HG02943 (cell line): Measurements from ENCODE around the gene RPL36A.

Experiments
- ATAC-seq: cut with Tn5 transposase; IDR thresholded peaks from one replicate; pipeline ENCODE4 v1.9.1; 2021; ENCODE audit warnings: mild to moderate bottlenecking, low read depth, moderate library complexity; ENCODE audit not compliant: unreplicated experiment

Gene RPL36A

GRCh38 chrX:101391831-101392230, 1.0 kb downstream of the RPL36A start:
- no peak for ATAC-seq

GRCh38 chrX:101393530-101394305, 2.9 kb downstream of the RPL36A start:
- no peak for ATAC-seq

DNA sequence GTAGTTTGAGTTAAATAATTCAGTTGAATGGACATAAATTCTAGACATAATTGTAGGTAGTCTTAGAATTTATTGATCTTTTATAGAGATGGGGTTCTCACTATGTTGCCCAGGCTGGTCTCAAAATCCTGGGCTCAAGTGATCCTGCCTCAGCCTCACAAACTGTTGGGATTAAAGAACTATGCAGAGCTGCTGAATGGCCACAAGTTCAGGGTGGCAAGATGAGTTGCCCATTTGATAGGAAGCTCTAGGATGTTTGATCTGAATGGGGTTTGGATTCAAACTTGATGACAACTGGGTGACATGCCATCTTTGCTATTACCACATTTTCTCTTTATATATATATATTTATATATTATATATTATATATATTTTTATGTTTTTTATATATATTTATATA, 3.6 kb downstream of the RPL36A start:
- no peak for ATAC-seq

DNA sequence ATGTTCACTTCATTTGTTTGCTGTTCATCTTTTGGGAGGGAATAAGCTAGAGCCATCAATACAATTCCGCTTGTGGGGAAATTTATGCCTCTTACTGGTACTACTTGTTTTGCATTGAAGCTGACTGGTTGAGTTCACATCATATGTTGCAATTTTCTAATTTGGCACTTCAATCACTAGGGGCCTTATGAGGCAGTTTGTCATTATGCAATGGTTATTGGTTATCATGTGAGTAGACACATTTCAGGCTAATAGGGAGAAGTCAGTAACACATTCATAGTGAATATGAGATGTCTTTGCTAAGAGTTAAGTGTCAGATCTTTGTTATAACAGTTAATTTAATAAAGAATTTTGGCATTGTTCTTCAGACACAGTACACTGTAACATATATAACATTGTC, 5.0 kb downstream of the RPL36A start:
- no peak for ATAC-seq

DNA sequence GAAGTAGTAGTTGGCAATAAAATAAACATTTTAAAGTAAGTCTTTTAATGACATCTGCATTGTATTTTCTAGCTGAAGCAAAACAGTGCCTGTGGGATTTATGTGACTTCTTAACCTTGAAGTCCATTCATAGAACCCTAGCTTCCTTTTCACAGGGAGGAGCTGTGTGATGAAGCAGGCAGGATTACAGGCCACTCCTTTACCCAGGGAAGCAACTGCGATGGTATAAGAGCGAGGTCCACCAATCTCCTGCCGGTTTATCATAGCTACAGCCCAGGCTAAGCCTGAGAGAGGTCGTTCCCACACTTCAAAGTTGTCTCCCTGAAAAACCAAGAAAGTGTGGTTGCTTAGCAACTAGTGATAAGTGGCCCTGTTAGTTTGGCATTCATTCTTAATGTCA, 7.0 kb downstream of the RPL36A start:
- no peak for ATAC-seq

GRCh38 chrX:101398694-101399093, 7.9 kb downstream of the RPL36A start:
- ATAC-seq = no peak

DNA sequence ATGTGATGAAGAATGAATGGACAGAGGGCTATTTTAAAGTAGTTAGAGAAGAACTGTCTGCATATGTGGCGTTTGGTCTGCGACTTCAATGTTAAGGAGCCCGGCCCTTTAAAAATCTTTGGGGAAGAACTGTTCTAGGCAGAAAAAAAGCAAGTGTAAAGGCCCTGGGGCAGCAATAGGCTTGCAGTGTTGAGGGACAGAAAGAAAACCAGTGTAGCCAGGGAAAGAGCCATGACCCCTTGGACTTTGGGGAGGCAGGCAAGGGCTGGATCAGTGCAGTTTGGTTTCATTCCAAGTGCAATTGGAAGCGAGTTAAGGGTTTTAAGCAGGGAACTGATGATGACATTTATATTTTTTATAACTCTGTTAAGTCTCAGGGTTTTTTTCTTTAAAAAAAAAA, 9.0 kb downstream of the RPL36A start:
- no peak for ATAC-seq

- ATAC-seq = no peak
Measured at GRCh38 chrX:101407167-101407747, 16.4 kb downstream of the RPL36A start.

- ATAC-seq = peak; percentile 96
Measured at GRCh38 chrX:101407748-101408531, 17.1 kb downstream of the RPL36A start, which contains the start of the genes GLA and HNRNPH2. TSS of gene GLA (minus strand) at chrX:101407925. CDS start at chrX:101407903, 22 bp downstream. TSS of gene HNRNPH2 (plus strand) at chrX:101408222. CDS start at chrX:101411989, 3,767 bp downstream.

DNA sequence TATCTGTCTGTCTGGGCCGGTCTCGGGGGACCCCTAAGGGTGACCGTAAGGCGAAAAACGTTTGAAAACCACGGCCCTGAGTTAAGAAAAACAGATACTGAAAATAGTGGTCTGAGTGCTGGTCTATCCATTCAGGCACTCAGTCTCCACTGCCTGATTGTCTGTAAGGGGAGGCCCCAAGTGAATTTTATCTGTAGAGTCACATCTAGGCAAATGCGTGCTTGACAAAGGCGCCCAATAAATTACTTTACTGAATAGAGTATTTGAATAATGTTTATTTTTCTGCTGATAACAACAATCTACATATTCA, 17.7 kb downstream of the RPL36A start:
- ATAC-seq = no peak

- ATAC-seq = no peak
Measured at GRCh38 chrX:101409043-101409442, 18.2 kb downstream of the RPL36A start.

GRCh38 chrX:101410461-101410860, 19.6 kb downstream of the RPL36A start:
- ATAC-seq = no peak

DNA sequence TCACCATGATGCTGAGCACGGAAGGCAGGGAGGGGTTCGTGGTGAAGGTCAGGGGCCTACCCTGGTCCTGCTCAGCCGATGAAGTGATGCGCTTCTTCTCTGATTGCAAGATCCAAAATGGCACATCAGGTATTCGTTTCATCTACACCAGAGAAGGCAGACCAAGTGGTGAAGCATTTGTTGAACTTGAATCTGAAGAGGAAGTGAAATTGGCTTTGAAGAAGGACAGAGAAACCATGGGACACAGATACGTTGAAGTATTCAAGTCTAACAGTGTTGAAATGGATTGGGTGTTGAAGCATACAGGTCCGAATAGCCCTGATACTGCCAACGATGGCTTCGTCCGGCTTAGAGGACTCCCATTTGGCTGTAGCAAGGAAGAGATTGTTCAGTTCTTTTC, 21.2 kb downstream of the RPL36A start:
- ATAC-seq = no peak

- peak; percentile 72 for ATAC-seq
Measured at GRCh38 chrX:101415180-101416145, 24.7 kb downstream of the RPL36A start.

DNA sequence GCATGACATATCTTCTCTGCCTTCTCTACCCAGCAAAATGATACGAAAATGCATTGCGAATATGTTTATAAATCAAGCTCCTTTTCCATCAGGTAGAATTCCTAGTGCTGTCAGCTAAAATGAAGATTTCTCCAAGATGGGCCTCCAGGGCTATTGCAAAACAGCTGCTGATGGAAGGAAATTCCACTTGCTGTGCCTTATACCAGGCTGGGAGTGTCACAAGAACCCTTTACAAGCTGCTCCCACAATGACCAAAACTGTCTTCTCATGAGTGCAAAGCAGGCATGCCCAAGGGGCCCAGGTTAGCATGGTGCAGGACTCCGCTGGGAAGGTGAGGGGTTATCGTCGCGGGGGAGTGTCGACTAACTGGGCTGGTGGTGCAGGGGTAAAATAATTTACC, 25.9 kb downstream of the RPL36A start:
- ATAC-seq = no peak

DNA sequence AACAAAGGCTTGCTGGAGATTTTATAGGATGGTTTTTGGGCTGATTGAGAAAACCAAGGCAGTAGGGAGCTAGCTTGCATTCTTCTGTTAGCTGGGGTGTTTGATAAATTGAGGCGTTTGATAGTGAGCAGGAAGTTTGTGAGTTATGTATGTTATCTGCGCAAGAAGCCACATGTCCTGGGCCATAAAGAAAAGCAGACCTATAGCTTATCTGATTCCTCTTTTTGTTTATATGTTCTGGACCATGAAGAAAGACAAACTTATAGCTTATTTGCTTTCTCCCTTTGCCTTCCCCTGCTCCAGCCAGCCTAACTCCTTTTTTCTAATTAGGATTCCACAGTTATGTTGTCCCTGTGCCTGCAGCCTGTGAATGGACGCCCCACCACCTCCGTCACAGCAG, 26.4 kb downstream of the RPL36A start:
- ATAC-seq = no peak

DNA sequence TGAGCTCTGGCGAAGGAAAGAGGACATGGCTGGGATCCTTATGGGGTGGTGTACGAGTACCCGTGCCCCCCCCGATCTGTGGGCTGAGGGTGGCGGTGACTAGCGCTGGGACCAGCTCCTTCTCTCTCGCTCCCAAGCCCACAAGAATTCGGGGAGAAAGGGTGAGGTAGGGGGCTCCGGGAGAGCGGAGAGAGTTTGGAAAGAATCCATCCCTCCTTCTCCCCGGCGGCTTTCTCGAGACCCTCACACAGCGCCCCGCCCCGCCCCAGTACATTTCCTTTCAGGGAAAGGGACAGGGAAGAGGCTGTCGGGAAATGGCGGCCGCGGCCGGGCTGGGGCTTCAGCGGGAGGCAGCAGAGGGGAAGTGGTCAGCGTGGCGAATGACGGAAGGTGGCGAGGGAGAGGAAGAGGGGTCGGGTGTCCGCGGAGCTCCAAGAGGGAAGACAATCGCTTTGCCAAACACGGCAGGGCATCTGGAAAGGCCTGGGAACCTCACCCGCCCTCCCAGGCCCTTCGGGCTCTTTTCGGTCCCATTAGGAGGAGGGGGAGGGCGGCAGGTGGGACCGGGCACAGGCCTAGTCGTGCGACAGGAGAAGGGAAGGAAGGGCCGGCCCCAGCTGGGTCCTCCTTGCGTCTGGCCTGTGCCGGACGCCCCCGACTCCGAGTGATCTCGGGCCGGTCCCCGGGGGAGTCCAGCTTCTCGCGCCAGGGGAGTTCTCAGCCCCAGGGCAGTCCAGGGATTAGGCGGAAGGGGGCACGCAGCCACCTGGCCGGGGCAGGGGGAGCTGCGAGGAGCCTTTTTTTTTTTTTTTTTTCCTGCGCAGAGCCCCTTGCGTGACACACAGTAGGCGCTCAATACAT, 27.4 kb downstream of the RPL36A start:
- ATAC-seq = no peak

DNA sequence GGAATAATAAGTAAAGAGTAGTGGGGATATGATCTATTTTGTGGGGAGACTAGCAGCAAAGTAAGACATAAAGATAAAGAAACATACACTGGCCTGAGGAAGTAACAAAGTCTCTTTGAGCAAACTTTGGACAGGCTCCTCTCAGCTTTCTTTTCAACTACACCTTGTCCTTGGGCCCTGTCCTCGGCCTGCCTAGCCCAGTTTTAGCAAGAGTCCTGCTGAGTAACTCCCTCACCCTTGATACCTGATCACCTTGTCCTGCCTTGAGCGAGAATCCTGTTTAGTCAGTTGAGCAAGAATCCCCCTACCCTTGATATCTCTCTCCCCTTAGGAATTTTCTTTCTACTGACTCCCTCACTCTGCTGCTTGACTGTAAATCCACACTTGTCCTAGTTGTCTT, 28.7 kb downstream of the RPL36A start:
- ATAC-seq = no peak

DNA sequence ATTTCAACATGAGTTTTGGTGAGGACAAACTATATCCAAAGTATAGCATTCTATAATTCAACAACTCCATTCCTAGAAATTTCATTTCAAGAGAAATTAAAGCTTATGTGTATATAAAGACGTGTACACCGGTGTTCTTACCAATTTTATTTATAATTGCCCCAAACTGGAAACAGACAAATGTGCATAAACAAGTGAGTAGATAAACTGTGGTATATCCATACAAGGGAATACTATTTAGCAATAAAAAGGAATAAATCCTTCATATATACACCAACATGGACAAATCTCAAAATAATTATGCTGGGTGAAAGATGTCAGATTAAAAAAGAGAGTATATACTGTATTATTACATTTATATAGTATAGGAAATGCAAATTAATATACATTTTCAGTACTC, 37.1 kb downstream of the RPL36A start:
- ATAC-seq = no peak
